Duodenal mucosa (tissue), 2 donors: ENCODE data around the gene SVOPL.
"Not testable (repeated sequence)": the region's sequence is repeated elsewhere in the genome, so short reads cannot be mapped to it uniquely, and the experiment has no call there.

Experiments used
- H3K27ac ChIP-seq: one replicate; pipeline ENCODE4 v1.7.0; 2013; ENCODE audit warnings: low read depth, low read length
- H3K27me3 ChIP-seq, 2 donors: one replicate each; pipeline ENCODE4 v1.7.0; 2013; ENCODE audit warnings: low read length in 2 of 2, control low read depth in 1 of 2; ENCODE audit not compliant: insufficient read depth in 2 of 2, control insufficient read depth in 1 of 2
- H3K36me3 ChIP-seq, 2 donors: one replicate each; pipeline ENCODE4 v1.7.0; 2013; ENCODE audit warnings: low read length in 2 of 2, control low read depth in 1 of 2; ENCODE audit not compliant: insufficient read depth in 2 of 2, control insufficient read depth in 1 of 2
- H3K4me1 ChIP-seq, 2 donors: one replicate each; pipeline ENCODE4 v1.7.0; 2013; ENCODE audit warnings: low read length in 2 of 2, control low read depth in 1 of 2; ENCODE audit not compliant: insufficient read depth in 2 of 2, control insufficient read depth in 1 of 2
- H3K4me3 ChIP-seq, 2 donors: one replicate each; pipeline ENCODE4 v1.7.0; 2013; ENCODE audit warnings: low read length in 2 of 2, low read depth in 1 of 2
- H3K9ac ChIP-seq, 2 donors: one replicate each; pipeline ENCODE4 v1.7.0; 2013; ENCODE audit warnings: low read length in 2 of 2, low read depth in 1 of 2
- H3K9me3 ChIP-seq, 2 donors: one replicate each; pipeline ENCODE4 v1.7.0; 2013; ENCODE audit warnings: low read length in 2 of 2, control low read depth in 1 of 2; ENCODE audit not compliant: control insufficient read depth in 1 of 2

SVOPL gene

DNA sequence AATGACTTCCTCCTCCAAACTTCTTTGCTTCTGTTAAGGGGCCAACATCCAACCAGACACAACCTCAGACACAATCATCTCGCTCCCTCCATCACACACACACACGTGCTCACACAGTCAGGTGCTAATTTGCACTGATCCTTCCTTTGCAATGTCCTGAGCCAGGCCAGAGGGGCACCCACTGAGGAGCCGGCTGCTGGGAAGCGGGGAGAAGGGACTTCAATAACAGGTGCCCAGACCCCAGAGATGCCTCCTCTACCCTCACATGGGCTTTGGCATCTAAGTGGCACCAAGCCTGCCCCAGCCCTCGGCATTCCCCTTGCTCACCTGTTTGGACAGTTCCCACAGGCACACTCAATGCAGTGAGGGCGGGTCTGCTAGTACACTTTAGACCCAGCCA lies 34.2 kb upstream of the SVOPL start:
- H3K9me3 ChIP-seq: no peaks in the 10 kb centered on the region
- no peaks in the 10 kb centered on the region for H3K27me3 ChIP-seq
- no peak overlapping the region for H3K4me3 ChIP-seq
- H3K27ac ChIP-seq: no peak overlapping the region
- H3K4me1 ChIP-seq: peaks cover 0 to 4% of the 10 kb centered on the region in 2 donors
- H3K36me3 ChIP-seq: no peaks in the 10 kb centered on the region
- no peak overlapping the region for H3K9ac ChIP-seq

DNA sequence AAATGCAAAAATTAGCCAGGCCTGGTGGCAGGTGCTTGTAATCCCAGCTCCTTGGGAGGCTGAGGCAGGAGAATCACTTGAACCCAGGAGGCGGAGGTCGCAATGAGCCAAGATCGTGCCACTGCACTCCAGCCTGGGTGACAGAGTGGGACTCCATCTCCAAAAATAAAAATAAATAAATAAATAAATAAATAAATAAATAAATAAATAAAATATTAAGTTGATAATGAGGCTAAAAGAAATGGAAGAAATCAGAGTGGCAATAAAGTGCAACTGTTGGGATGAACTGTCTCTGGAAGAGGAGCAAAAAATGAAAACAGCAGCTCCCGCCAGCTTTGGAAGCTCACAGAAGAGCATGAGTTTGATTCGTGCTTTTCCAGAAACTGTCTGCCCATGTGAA lies 30.6 kb upstream of the SVOPL start:
- not testable (repeated sequence) for H3K4me3 ChIP-seq, H3K4me1 ChIP-seq, H3K27ac ChIP-seq, H3K9ac ChIP-seq, H3K36me3 ChIP-seq, H3K9me3 ChIP-seq, H3K27me3 ChIP-seq

DNA sequence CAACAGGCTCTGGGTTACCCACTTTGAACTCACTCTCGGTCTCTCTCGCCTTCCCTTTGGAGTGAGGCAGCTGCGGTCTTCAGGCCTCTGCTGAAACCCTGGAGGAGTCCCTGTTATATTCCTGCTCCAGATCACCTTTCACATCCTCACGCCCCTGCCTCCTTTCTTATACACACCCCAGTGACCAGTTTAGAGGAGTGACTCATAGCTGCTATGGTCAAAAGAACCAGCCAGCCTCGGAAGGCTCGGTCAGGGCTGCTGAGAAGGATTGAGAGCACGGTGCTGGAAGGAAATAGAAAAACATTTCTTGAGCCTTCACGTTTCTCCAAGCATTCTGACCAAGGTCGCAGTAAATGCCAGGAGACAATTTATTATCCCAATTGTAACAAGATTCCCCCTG lies 28.3 kb upstream of the SVOPL start:
- no peak overlapping the region for H3K27ac ChIP-seq
- no peaks in the 10 kb centered on the region for H3K4me1 ChIP-seq
- no peaks in the 10 kb centered on the region for H3K36me3 ChIP-seq
- no peak overlapping the region for H3K9ac ChIP-seq
- no peaks in the 10 kb centered on the region for H3K27me3 ChIP-seq
- no peak overlapping the region for H3K4me3 ChIP-seq
- H3K9me3 ChIP-seq: no peaks in the 10 kb centered on the region

DNA sequence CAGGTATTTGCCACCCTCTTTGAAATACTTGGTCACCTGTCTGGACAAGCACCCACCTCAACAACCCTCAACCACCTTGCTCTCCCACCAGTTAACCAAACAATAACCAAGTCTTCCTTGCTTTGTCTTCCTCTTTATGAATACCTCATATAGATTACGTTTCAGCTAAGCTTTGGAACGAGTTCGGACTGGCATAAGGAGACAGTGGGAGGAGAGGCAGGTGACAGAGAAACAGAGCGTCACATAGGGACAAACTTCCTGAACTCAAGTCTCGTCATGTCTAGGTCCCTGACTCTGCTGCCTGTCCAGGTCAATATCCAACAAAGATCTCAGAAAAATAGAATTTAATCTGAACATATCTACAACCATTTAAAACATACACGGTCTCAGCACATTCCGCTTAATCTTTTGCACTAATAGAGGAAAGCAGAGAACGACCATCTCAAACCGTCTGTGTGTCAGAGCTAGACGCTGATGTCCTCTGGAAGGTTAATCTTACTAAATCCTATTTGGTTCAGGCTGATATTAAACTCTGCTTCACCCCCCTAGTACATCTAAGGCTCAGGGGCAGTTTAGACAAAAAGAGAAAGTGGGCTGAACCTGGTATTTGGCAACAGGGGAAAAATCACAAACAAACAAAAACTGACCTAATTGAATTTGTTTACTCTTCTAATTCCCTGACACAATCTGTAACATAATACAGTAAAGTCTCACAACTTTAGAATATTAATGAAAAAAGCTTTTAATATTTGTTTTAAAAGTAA lies 26.4 kb upstream of the SVOPL start:
- Histone ChIP-seq H3K4me1 (no peaks in the 10 kb centered on the region), H3K27ac (no peak overlapping the region), H3K27me3 (no peaks in the 10 kb centered on the region), H3K9ac (no peak overlapping the region), H3K4me3 (peak overlapping the region in 1 of 2 donors; percentile 4), H3K9me3 (no peaks in the 10 kb centered on the region), H3K36me3 (no peaks in the 10 kb centered on the region)

DNA sequence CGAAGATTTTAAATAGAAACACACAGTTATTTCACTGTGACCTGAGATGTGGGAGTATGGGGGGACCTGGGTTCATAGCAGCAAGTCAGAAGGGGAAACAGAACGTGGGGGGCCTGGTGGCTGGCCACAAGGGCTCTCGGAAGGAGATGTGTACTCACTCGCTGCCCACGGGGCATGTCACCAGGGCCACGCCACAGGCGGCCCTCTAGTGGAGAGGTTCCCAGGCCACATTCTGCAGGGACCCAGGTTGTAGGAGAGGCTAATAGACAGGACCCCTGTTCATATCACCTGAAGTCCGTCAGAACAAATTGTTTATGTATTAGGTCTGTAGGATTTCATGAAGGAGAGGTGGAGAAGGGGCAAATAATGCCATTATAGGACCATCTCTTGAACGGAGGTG lies 25.1 kb upstream of the SVOPL start:
- no peak overlapping the region for H3K4me3 ChIP-seq
- H3K9ac ChIP-seq: no peak overlapping the region
- no peaks in the 10 kb centered on the region for H3K27me3 ChIP-seq
- H3K4me1 ChIP-seq: no peaks in the 10 kb centered on the region
- no peak overlapping the region for H3K27ac ChIP-seq
- H3K9me3 ChIP-seq: no peaks in the 10 kb centered on the region
- H3K36me3 ChIP-seq: no peaks in the 10 kb centered on the region

DNA sequence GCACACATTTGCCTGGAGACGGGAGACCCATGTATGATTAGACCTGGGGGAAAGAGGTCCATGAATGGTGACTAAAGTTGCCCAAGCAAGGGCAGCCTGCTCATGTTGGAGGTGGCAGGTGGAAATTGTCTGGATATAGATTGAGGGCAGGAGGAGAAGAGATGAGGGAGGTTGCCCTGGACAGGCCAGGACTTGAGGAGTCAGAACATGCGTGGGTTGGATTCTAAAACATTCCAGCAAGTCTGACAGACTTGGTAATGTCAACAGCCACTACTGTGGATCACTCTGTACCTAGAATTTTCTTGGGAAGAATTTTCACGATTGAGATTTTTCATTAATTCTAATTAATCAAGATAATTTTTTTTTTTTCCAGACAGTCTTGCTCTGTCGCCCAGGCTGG lies 19.1 kb upstream of the SVOPL start:
- Histone ChIP-seq H3K27ac (no peak overlapping the region), H3K9me3 (no peaks in the 10 kb centered on the region), H3K4me3 (no peak overlapping the region), H3K27me3 (no peaks in the 10 kb centered on the region), H3K4me1 (no peaks in the 10 kb centered on the region), H3K9ac (no peak overlapping the region), H3K36me3 (no peaks in the 10 kb centered on the region)

DNA sequence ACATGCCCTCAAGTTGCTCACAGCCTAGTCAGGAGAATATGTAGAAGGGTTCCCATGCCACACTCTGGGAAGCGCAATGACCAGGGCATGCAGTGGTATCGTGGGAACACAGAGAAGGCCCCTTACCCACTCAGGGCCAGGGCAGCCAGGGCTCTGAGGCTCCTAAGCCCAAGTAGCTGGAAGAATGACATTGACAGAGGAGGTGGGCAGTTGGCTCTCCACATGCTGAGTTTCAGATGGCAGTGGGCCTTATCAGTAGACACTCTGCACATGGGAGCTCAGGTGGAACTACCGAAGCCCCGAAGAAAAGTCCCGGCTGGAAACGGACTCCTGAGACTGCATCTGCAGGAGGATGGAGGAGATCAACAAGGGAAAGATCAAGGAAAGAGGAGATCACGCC lies 15.7 kb upstream of the SVOPL start:
- no peak overlapping the region for H3K27ac ChIP-seq

DNA sequence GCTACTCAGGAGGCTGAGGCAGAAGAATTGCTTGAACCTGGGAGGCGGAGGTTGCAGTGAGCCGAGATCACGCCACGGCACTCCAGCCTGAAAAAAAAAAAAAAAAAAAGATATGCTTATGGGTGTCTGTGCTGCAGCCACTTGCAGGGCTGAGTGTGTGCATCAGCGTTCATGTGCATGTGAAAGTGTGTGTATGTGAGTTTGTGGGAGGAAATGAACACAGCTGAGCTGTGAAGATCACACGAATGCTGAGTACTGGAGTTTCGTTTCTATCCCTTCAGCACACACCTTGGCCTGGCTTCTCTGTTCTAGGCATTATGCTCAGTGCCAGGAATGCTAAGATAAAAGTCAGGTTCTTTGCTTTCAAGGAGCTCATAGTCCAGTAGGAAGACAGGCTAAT lies 12.0 kb upstream of the SVOPL start:
- Histone ChIP-seq H3K27me3 (no peaks in the 10 kb centered on the region), H3K27ac (no peak overlapping the region), H3K9me3 (no peaks in the 10 kb centered on the region), H3K9ac (no peak overlapping the region), H3K4me3 (no peak overlapping the region), H3K4me1 (no peaks in the 10 kb centered on the region), H3K36me3 (no peaks in the 10 kb centered on the region)

More for the DNA sequence above, 15.7 kb upstream of the SVOPL start:
- Histone ChIP-seq H3K4me1 (no peaks in the 10 kb centered on the region), H3K4me3 (no peak overlapping the region), H3K9ac (no peak overlapping the region), H3K27me3 (no peaks in the 10 kb centered on the region), H3K36me3 (no peaks in the 10 kb centered on the region), H3K9me3 (no peaks in the 10 kb centered on the region)

DNA sequence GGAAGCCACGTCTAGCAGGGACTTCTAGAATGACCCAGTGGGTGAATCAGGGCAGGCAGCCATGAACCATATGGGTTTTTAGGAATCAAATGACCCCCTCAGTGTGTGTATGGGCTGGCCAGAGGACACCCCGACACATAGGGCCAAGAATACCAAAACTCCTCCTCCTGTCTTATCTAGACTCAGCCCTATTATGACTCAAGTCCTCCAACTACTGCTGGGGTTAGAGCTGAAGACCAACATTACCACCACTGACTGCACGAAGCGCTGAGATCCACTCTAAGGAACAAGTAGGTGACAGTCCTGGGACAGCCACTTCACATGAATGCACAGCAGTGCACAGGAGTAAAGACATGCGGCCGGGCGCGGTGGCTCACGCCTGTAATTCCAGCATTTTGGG lies 11.5 kb upstream of the SVOPL start:
- no peak overlapping the region for H3K9ac ChIP-seq
- no peak overlapping the region for H3K27ac ChIP-seq
- no peak overlapping the region for H3K4me3 ChIP-seq
- H3K9me3 ChIP-seq: no peaks in the 10 kb centered on the region
- no peaks in the 10 kb centered on the region for H3K27me3 ChIP-seq
- H3K36me3 ChIP-seq: no peaks in the 10 kb centered on the region
- no peaks in the 10 kb centered on the region for H3K4me1 ChIP-seq

DNA sequence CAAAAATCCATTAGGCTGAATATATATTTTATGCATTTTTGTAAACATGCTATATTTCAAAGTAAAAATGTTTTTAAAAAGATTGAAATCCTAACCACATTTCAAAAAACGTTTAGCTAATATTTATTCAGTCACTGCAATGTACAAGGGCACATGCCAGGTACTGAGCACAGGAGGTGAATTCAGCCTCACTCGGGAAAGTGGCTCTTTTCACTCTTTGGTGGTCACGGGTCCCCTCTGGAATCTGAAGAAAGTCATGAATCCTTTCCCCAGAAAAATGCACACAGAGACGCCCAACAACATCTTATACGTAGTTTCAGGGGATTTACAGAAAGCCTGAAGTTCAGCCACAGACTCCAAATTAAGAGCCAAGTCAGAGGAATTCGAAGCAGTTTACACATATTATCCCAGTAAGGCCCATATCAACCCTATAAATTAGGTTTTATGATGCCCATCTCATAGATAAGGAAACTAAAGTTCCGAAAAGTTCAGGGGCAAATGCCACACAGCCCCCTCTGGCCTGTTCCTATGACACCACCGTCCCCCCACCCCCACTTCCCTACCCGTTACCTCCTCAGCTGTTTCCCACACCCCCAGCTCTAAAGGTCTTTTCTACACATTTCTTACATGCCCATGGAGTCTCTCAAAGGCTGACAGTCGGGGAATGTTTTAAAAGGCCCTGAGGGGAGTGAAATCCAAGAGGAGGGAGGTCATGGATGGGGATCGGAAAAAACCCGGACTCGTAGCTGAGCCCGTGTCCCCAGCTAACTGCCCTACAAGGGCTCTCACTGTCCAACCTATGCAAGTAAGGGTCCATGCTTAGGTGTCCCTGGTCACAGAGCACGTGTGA lies 9.6 kb upstream of the SVOPL start:
- no peak overlapping the region for H3K9ac ChIP-seq
- H3K36me3 ChIP-seq: no peaks in the 10 kb centered on the region
- no peaks in the 10 kb centered on the region for H3K4me1 ChIP-seq
- H3K4me3 ChIP-seq: no peak overlapping the region
- no peaks in the 10 kb centered on the region for H3K27me3 ChIP-seq
- no peak overlapping the region for H3K27ac ChIP-seq
- no peaks in the 10 kb centered on the region for H3K9me3 ChIP-seq
